GM12801 (cell line): ENCODE results near the gene KRTDAP.

Experiments
- CTCF ChIP-seq: IDR thresholded peaks from one replicate; pipeline ENCODE4 v1.5.1; 2011; ENCODE audit warnings: control low read depth; ENCODE audit not compliant: insufficient read length; ENCODE audit errors: extremely low read depth

KRTDAP gene

GRCh38 chr19:35478794-35479677, 11.2 kb downstream of the KRTDAP start:
- TF ChIP-seq CTCF = no peak

GRCh38 chr19:35476149-35476548, 14.1 kb downstream of the KRTDAP start:
- no peak for TF ChIP-seq CTCF

DNA sequence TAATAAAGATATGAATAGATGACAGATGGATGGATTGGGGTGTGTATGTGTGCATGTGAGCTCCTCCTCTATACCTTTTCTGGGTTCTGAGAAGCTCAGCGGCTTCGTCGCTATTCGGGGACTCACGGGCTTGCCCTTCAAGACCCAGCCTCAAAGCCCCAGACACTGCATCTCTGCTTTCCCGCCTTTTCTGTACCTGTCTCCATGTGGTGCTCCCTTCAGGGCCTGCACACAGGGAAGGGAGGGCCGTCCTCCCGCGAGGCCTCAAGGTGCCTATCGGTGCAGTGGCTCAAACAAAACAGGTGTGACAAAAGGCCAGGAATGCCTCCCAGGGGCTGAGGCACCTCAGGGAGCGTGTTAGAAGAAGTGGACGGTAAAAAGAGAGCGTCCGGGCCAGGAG, 16.2 kb downstream of the KRTDAP start:
- no peak for TF ChIP-seq CTCF

- TF ChIP-seq CTCF = no peak
Measured at GRCh38 chr19:35471946-35472345, 18.3 kb downstream of the KRTDAP start.

DNA sequence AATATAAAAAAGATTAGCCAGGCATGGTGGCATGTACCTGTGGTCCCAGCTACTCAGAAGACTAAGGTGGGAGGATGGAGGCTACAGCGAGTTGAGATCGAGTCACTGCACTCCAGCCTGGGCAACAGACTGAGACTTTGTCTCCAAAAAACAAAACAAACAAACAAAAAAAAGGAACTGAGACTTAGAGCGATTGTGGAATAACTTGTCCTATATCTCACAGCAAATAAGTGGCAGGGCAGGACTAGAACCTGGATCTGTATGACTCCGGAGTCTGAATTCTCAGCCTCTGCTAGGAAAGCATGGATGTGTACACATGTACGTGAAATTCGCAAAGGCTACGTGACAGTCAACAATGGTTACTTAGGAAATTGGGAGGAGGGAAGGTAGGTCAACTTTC, 20.1 kb downstream of the KRTDAP start:
- TF ChIP-seq CTCF = no peak

DNA sequence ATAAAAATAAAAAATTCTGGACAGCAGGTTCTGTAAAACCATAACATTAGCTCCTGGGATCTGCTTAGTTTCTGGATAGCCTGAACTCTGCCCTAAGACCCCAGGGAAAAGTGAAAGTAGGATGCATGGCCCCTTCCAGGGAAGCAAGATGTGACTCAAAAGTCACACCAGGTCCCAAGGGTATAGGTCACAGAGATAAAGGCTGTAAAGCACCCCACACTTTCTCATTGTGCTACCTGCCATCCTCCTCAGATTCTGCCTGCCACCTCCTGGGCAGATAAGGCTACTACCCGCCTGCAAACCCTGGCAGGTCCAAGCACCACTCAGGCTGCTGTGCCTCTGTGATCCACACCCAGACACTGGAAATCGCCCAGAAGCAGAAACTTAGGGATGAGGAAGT, 21.6 kb downstream of the KRTDAP start:
- TF ChIP-seq CTCF = peak; percentile 83

DNA sequence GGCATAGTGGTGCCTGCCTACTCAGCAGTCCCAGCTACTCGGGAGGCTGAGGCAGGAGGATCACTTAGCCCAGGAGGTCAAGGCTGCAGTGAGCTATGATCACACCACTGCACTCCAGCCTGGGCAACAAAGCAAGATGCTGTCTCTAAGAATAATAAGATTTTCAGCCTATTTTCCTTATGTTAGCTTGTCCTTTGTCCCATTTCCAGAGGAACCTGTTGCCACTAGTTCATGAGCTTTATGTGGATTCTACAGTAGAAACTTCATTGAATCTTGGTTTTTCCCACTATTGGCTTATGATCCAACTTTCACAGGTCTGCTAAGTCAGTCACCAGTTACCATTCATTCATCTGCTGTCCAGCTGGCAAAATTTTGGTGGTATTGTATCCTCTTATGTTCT, 24.0 kb downstream of the KRTDAP start:
- TF ChIP-seq CTCF = no peak
